Bronchial epithelial cell (primary cell): ENCODE measurements around the gene TTC4. TPM values are rescaled to one million over a fixed set of nuclear protein-coding genes. Genes with fewer than 3 reads are reported as not detected.

Experiments
- DNase-seq: peaks from one replicate; pipeline ENCODE4 v3.0.0-alpha.2; 2010; ENCODE audit warnings: low read depth
- FAIRE-seq: peaks from 2 replicates; lab custom pipeline; 2011; peaks lifted over from hg19 to GRCh38; lab: Jason Lieb, UNC
- H3K27me3 ChIP-seq: 2 replicates; pipeline ENCODE4 v1.5.1; 2011; ENCODE audit warnings: low read length; ENCODE audit not compliant: control insufficient read depth, insufficient read depth
- H3K36me3 ChIP-seq: 2 replicates; pipeline ENCODE4 v1.5.1; 2011; ENCODE audit warnings: low read length; ENCODE audit not compliant: control insufficient read depth, insufficient read depth
- H3K4me3 ChIP-seq: 2 replicates; pipeline ENCODE4 v1.5.1; 2011; ENCODE audit warnings: mild to moderate bottlenecking, low read depth, low read length, control low read depth
- CTCF ChIP-seq: IDR thresholded peaks from 2 replicates; pipeline ENCODE4 v1.5.1; 2011; ENCODE audit warnings: mild to moderate bottlenecking, moderate library complexity, low read length, control low read depth, inconsistent platforms; ENCODE audit not compliant: insufficient read depth, severe bottlenecking
- total RNA-seq: library from RNA; depleted of rRNA; stranded (reverse); fragments of >200 nt; gene quantifications from 2 replicates; pipeline ENCODE4 v1.2.1, GENCODE V29; 2014

Gene TTC4
- total RNA-seq, 1 donor from 2014 or later = 30.8 TPM

- H3K27me3 ChIP-seq = no peaks in the 10 kb centered on the region
- no peak for TF ChIP-seq CTCF
- FAIRE-seq (no peak), DNase-seq (no peak)
- no peak overlapping the region for H3K4me3 ChIP-seq
- no peaks in the 10 kb centered on the region for H3K36me3 ChIP-seq
These were observed 10.5 kb upstream of the TTC4 start for GRCh38 chr1:54705153-54705552.

GRCh38 chr1:54706419-54706818 lies 9.2 kb upstream of the TTC4 start:
- Histone ChIP-seq H3K4me3 (no peak overlapping the region), H3K27me3 (no peaks in the 10 kb centered on the region), H3K36me3 (no peaks in the 10 kb centered on the region)
- no peak for DNase-seq
- TF ChIP-seq CTCF = no peak
- FAIRE-seq = no peak

GRCh38 chr1:54708385-54708784 lies 7.3 kb upstream of the TTC4 start:
- Histone ChIP-seq H3K36me3 (no peaks in the 10 kb centered on the region), H3K4me3 (no peak overlapping the region), H3K27me3 (no peaks in the 10 kb centered on the region)
- FAIRE-seq (peak; percentile 18), DNase-seq (no peak)
- no peak for TF ChIP-seq CTCF

DNA sequence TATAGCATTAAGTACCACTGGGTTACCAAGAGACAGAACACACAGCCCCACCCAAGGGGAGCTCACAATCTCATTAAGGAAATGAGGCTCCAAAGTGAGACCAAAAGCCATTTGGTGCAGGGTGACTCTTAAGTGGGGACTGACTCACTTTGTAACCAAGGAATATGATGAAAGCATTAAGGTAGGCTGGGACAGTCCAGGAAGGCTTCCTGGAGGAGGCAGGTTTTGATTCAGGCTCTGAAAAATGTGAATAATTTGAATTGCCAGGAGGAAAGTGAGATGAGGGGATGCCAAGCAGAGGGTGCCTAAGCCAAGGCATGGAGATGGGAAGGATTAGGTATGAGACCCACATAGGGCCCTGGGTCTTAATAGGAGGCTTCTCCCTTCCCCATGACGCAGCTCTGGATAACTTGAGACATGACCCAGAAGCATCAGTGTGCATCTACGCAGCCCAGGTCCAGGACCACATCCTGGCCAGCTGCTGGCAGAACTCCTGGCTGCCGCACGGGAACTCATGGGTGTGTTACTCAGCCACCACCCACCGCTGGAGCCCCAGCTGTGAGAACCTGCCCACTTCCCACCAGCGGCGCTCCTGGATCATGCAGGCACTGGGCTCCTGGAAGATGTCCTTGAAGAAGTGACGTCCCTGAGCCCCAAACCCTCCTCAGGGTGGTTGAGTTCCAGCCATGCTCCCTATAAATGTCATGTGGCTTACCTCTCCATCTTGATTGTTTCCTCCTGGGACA lies 5.9 kb upstream of the TTC4 start:
- Histone ChIP-seq H3K27me3 (no peaks in the 10 kb centered on the region), H3K36me3 (no peaks in the 10 kb centered on the region), H3K4me3 (no peak overlapping the region)
- no peak for TF ChIP-seq CTCF
- DNase-seq = no peak
- FAIRE-seq = no peak

- no peak for TF ChIP-seq CTCF
- DNase-seq = no peak
- H3K36me3 ChIP-seq = no peaks in the 10 kb centered on the region
- no peaks in the 10 kb centered on the region for H3K27me3 ChIP-seq
- FAIRE-seq = no peak
- no peak overlapping the region for H3K4me3 ChIP-seq
These were observed 5.2 kb upstream of the TTC4 start for GRCh38 chr1:54710434-54710833.

- no peak overlapping the region for H3K4me3 ChIP-seq
- no peaks in the 10 kb centered on the region for H3K27me3 ChIP-seq
- H3K36me3 ChIP-seq = no peaks in the 10 kb centered on the region
- FAIRE-seq (peak; percentile 7), DNase-seq (no peak)
- no peak for TF ChIP-seq CTCF
These were observed 4.8 kb upstream of the TTC4 start for GRCh38 chr1:54710841-54711240.
